Right lobe of liver (tissue), 6 donors: ENCODE results near the gene ZBTB7C. TPM values are rescaled to one million over a fixed set of nuclear protein-coding genes. Genes with fewer than 3 reads are reported as not detected.

Experiments
- ATAC-seq, 4 donors: fragments of 200-7000 bp; cut with Tn5 transposase; one replicate each; pipeline ENCODE4 v1.9.1; 2020; ENCODE audit warnings: mild to moderate bottlenecking in 4 of 4, moderate library complexity in 4 of 4
- DNase-seq, 3 donors: peaks; one replicate each; pipeline ENCODE4 v3.0.0-alpha.2; 2020
- H3K27ac ChIP-seq, 3 donors: fragments of 200-600 bp; one replicate each; pipeline ENCODE4 v1.8.0; 2022
- H3K27me3 ChIP-seq, 2 donors: fragments of 200-600 bp; one replicate each; pipeline ENCODE4 v1.8.0; 2022
- H3K36me3 ChIP-seq, 4 donors: fragments of 200-600 bp; sonication (generic) in 1 of 4; one replicate each; pipeline versions ENCODE4 v1.5.1 to v1.8.0; 2017 to 2022; ENCODE audit warnings: control low read depth in 1 of 4
- H3K4me1 ChIP-seq, 4 donors: fragments of 200-600 bp; sonication (generic) in 1 of 4; one replicate each; pipeline versions ENCODE4 v1.5.1 to v1.8.0; 2017 to 2022; ENCODE audit warnings: control low read depth in 1 of 4
- H3K4me3 ChIP-seq, 3 donors: fragments of 200-600 bp; one replicate each; pipeline ENCODE4 v1.8.0; 2022
- H3K9me3 ChIP-seq, 4 donors: fragments of 200-600 bp; sonication (generic) in 1 of 4; one replicate each; pipeline versions ENCODE4 v1.5.1 to v1.8.0; 2017 to 2022; ENCODE audit warnings: control low read depth in 1 of 4
- POLR2A ChIP-seq: fragments of 450-650 bp; IDR thresholded peaks from one replicate; pipeline ENCODE4 v1.6.1; 2017; ENCODE audit warnings: antibody characterized with exemption, mild to moderate bottlenecking
- WGBS: methylation state at CpG from one replicate; pipeline ENCODE4 v1.1.6; 2018; ENCODE audit warnings: low coverage, low lambda C conversion rate; ENCODE audit not compliant: insufficient coverage; ENCODE audit errors: missing lambda C conversion rate; 5-methylcytosine and 5-hydroxymethylcytosine counted together
- intact Hi-C, 2 donors: fragments of 100-400 bp; cut with DNase I; formaldehyde crosslinking; loops; one replicate each; pipeline versions ENCODE4 v1.11.2 to v1.14.1; 2022
- total RNA-seq, 6 experiments: library from RNA; depleted of rRNA in 2 of 6; stranded (reverse); fragments of >200 nt in 2 of 6; fragmentation: NEBNext Ultra II Directional in 3 of 6; extraction: Animal tissue kit (Norgen Biotek cat#: 25700) in 3 of 6; gene quantifications; one replicate each; pipeline versions ENCODE4 v1.1.0 to v1.2.4, GENCODE V29; 2016 to 2023
- TF ChIP-seq, protein P1 (sequence below), 4 donors: fragments of 200-600 bp in 3 of 4; fragments of 450-650 bp in 1 of 4; IDR thresholded peaks; one replicate each; pipeline versions ENCODE4 v1.5.1 to v1.8.0; 2016 to 2022; ENCODE audit warnings: antibody characterized with exemption in 4 of 4, mild to moderate bottlenecking in 2 of 4
- donor health status: DM: no; HTN: yes; CAD: no.
- donor health status: DM: no; HTN: no; CAD: no.
- donor health status: DM: no; HTN: no; CAD: no.
- donor health status: DM: no; HTN: yes; CAD: no.
- donor health status: DM: no; HTN: yes; CAD: no.

Gene ZBTB7C
- total RNA-seq, 6 experiments from 2014 or later: 1.1 to 1.7 (median 1.3) TPM

GRCh38 chr18:47993409-47993808 is 415.8 kb downstream of the ZBTB7C start:
- ATAC-seq (no peak), DNase-seq (no peak)
- intact Hi-C loops: no loop called here
- no peaks in the 10 kb centered on the region for H3K36me3 ChIP-seq
- no peaks in the 10 kb centered on the region for H3K4me1 ChIP-seq
- no peaks in the 10 kb centered on the region for H3K9me3 ChIP-seq
- no peak overlapping the region for H3K27ac ChIP-seq
- H3K4me3 ChIP-seq: no peak overlapping the region
- no peaks in the 10 kb centered on the region for H3K27me3 ChIP-seq
- TF ChIP-seq, protein P1, sequence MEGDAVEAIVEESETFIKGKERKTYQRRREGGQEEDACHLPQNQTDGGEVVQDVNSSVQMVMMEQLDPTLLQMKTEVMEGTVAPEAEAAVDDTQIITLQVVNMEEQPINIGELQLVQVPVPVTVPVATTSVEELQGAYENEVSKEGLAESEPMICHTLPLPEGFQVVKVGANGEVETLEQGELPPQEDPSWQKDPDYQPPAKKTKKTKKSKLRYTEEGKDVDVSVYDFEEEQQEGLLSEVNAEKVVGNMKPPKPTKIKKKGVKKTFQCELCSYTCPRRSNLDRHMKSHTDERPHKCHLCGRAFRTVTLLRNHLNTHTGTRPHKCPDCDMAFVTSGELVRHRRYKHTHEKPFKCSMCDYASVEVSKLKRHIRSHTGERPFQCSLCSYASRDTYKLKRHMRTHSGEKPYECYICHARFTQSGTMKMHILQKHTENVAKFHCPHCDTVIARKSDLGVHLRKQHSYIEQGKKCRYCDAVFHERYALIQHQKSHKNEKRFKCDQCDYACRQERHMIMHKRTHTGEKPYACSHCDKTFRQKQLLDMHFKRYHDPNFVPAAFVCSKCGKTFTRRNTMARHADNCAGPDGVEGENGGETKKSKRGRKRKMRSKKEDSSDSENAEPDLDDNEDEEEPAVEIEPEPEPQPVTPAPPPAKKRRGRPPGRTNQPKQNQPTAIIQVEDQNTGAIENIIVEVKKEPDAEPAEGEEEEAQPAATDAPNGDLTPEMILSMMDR (IDR thresholded peaks at IDR 0.05): no peak
- TF ChIP-seq POLR2A: no peak
- no CpG with 5 or more reads among the region's 1 CpG for WGBS

- Histone ChIP-seq H3K9me3 (no peaks in the 10 kb centered on the region), H3K4me3 (no peak overlapping the region), H3K4me1 (no peaks in the 10 kb centered on the region), H3K27ac (no peak overlapping the region), H3K27me3 (no peaks in the 10 kb centered on the region), H3K36me3 (no peaks in the 10 kb centered on the region)
- DNase-seq (no peak), ATAC-seq (no peak)
- intact Hi-C loops: no loop called here
- WGBS: 64% methylated on average over 6 of the region's 6 CpGs
- TF ChIP-seq, protein P1 (IDR thresholded peaks at IDR 0.05): no peak
- no peak for TF ChIP-seq POLR2A
These were observed 416.2 kb downstream of the ZBTB7C start for GRCh38 chr18:47992976-47993375.

DNA sequence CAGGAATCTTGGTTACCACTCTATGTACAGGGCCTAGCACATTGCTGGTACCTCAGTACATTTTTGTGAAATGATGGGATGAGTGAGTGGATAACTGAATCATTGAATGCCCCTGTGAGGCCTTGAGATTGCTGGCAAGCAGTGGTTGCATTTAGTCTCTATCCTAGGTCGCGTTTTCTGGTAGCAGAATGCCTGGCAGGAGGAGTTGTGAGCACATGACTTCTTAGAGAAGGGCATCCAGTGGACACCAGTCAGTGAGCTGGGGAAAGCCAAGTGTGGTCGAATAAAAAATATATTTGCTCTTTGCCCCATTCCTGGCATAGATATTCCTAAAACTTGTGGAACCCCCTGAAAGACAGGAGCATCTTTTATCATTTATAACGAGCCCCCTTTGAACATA is 416.9 kb downstream of the ZBTB7C start:
- H3K9me3 ChIP-seq: no peaks in the 10 kb centered on the region
- intact Hi-C loops: no loop called here
- no peak overlapping the region for H3K4me3 ChIP-seq
- no peaks in the 10 kb centered on the region for H3K36me3 ChIP-seq
- no peak for DNase-seq
- H3K27ac ChIP-seq: no peak overlapping the region
- no peak for TF ChIP-seq POLR2A
- TF ChIP-seq, protein P1 (IDR thresholded peaks at IDR 0.05): no peak
- H3K27me3 ChIP-seq: no peaks in the 10 kb centered on the region
- H3K4me1 ChIP-seq: no peaks in the 10 kb centered on the region
- ATAC-seq: no peak
- WGBS: 42% methylated on average over 2 of the region's 4 CpGs

DNA sequence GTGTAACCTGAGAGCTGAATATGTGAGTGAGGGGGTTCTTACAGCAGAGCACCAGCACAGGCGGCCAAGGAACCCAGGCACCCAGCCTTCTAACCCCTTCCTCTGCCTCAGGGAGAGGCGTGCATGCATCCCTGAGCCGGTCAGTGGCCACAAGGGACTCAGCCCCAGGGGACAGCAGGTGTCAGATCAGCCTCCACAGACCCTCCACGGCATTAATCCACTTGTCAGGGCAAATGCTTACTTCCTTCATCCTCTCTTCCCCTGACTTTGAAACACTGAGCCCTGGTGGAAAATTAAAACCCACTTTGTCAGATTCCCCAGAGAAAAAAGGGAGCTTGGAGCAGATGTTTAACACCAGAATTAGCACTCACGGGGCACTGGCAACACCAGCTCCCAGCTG is 418.2 kb downstream of the ZBTB7C start:
- Histone ChIP-seq H3K36me3 (no peaks in the 10 kb centered on the region), H3K4me1 (no peaks in the 10 kb centered on the region), H3K4me3 (no peak overlapping the region), H3K27ac (no peak overlapping the region), H3K27me3 (no peaks in the 10 kb centered on the region), H3K9me3 (no peaks in the 10 kb centered on the region)
- TF ChIP-seq, protein P1 (IDR thresholded peaks at IDR 0.05): no peak
- TF ChIP-seq POLR2A: no peak
- ATAC-seq: no peak
- DNase-seq: no peak
- 49% methylated on average over 3 of the region's 5 CpGs for WGBS
- intact Hi-C loops: no loop called here

- Histone ChIP-seq H3K27me3 (no peaks in the 10 kb centered on the region), H3K36me3 (no peaks in the 10 kb centered on the region), H3K4me3 (no peak overlapping the region), H3K9me3 (no peaks in the 10 kb centered on the region), H3K4me1 (no peaks in the 10 kb centered on the region), H3K27ac (no peak overlapping the region)
- DNase-seq (no peak), ATAC-seq (no peak)
- intact Hi-C loops: no loop called here
- WGBS: 53% methylated on average over 2 of the region's 3 CpGs
- TF ChIP-seq POLR2A: no peak
- TF ChIP-seq, protein P1 (IDR thresholded peaks at IDR 0.05): no peak
These were observed 421.8 kb downstream of the ZBTB7C start for GRCh38 chr18:47987388-47987699.
